Right lobe of liver (tissue), 4 donors: ENCODE measurements around the gene FGGY.

Source experiments
- POLR2A ChIP-seq: fragments of 450-650 bp; IDR thresholded peaks from one replicate; pipeline ENCODE4 v1.6.1; 2017; ENCODE audit warnings: antibody characterized with exemption, mild to moderate bottlenecking
- TF ChIP-seq, protein P1 (sequence below), 4 donors: fragments of 200-600 bp in 3 of 4; fragments of 450-650 bp in 1 of 4; IDR thresholded peaks; one replicate each; pipeline versions ENCODE4 v1.5.1 to v1.8.0; 2016 to 2022; ENCODE audit warnings: antibody characterized with exemption in 4 of 4, mild to moderate bottlenecking in 2 of 4
- donor health status: DM: no; HTN: no; CAD: no.
- donor health status: DM: no; HTN: no; CAD: no.
- donor health status: DM: no; HTN: yes; CAD: no.

GRCh38 chr1:59521456-59521855 lies 224.6 kb downstream of the FGGY start:
- TF ChIP-seq, protein P1, sequence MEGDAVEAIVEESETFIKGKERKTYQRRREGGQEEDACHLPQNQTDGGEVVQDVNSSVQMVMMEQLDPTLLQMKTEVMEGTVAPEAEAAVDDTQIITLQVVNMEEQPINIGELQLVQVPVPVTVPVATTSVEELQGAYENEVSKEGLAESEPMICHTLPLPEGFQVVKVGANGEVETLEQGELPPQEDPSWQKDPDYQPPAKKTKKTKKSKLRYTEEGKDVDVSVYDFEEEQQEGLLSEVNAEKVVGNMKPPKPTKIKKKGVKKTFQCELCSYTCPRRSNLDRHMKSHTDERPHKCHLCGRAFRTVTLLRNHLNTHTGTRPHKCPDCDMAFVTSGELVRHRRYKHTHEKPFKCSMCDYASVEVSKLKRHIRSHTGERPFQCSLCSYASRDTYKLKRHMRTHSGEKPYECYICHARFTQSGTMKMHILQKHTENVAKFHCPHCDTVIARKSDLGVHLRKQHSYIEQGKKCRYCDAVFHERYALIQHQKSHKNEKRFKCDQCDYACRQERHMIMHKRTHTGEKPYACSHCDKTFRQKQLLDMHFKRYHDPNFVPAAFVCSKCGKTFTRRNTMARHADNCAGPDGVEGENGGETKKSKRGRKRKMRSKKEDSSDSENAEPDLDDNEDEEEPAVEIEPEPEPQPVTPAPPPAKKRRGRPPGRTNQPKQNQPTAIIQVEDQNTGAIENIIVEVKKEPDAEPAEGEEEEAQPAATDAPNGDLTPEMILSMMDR (IDR thresholded peaks at IDR 0.05): no peak
- TF ChIP-seq POLR2A: no peak
